HL-60 (cell line): ENCODE measurements around the gene DOK6.

Experiments
- CTCF ChIP-seq: IDR thresholded peaks from one replicate; pipeline ENCODE4 v1.5.1; 2011; ENCODE audit warnings: low read length, control low read depth, inconsistent platforms; ENCODE audit not compliant: insufficient read depth
- POLR2AphosphoS5 ChIP-seq: IDR thresholded peaks from 2 replicates; pipeline ENCODE4 v1.6.1; 2012; ENCODE audit warnings: low read depth

DNA sequence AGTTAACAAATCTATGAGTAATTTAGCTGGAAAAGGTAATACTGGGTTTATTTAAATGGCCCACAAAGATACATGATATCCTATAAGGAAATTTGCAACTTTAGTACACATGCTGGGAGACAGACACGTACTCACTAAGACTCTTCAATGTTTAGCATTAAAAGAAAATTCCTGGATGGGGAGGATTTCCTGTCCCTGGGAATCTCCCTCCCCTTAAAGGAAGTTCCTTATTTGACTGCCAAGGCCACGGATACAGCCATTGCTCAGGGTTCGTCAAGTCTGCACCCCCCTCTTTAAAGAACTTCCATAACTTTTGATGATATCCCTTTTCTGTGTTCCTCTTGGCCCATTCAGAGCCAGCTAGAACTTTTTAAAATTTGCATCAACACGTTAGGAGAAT is 279.4 kb downstream of the DOK6 start:
- TF ChIP-seq CTCF = no peak
- TF ChIP-seq POLR2AphosphoS5 = no peak
